GM21381 (cell line): Measurements from ENCODE around the gene MMP23B.

ENCODE experiments used
- ATAC-seq: cut with Tn5 transposase; IDR thresholded peaks from one replicate; pipeline ENCODE4 v1.9.1; 2021; ENCODE audit warnings: mild to moderate bottlenecking, moderate library complexity; ENCODE audit not compliant: unreplicated experiment

Gene MMP23B

DNA sequence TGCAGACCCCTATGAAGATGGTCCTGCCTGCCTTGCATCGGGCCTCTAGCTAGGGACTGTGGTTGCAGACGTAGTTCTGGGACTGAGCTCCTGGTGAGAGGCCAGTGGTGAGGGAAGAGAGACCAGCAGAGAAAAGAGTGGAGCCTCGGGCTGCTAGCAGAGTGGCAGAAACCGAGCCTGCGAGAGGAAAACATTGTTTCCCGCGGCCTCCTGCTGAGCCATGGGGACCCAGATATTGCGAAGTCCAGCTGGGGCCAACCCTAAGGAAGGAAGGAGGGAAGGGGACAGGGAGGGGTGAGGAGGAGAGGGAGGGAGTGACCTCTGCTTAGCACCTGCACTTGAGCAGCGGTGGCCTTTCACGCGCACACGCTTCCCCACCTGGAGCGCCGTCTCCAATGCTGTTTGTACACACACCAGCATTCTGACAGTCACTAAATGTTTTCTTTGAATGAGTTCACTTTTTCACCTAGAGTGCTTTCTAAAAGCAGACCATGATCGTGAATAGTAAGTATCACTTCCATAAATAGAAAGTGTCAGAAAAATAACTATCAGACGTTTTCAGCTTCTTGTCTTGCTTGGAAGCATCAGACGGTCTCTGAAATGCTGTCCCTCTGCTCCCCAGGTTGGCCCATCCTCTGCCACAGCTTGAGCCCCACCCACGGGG lies 29.5 kb upstream of the MMP23B start:
- no peak for ATAC-seq

DNA sequence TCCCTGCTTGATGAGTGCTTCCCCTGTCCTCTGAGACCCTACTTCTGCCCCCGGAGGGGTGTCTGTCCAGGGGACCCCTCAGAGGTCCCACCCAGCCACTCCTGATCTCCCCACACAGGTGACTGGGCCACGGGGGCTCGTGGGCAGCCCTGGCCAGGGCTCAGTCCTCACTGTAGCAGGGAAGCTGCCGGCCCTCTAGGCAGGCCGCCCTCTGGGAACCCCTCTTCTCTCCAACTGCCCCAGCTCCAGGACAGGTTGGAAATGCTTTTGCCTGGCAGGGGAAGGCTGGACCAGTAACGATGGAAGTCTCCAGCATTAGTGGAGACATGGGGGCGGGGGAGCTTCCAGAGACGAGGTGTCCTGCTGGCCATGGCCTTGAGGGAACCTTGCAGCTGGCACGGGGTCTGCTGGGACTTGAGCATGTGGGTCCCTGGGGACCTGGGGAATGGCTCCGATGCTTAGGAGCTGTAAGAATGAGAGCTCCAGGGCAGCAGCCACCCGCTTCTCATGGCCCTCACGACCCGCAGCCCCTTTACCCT lies 28.9 kb upstream of the MMP23B start:
- ATAC-seq: no peak

DNA sequence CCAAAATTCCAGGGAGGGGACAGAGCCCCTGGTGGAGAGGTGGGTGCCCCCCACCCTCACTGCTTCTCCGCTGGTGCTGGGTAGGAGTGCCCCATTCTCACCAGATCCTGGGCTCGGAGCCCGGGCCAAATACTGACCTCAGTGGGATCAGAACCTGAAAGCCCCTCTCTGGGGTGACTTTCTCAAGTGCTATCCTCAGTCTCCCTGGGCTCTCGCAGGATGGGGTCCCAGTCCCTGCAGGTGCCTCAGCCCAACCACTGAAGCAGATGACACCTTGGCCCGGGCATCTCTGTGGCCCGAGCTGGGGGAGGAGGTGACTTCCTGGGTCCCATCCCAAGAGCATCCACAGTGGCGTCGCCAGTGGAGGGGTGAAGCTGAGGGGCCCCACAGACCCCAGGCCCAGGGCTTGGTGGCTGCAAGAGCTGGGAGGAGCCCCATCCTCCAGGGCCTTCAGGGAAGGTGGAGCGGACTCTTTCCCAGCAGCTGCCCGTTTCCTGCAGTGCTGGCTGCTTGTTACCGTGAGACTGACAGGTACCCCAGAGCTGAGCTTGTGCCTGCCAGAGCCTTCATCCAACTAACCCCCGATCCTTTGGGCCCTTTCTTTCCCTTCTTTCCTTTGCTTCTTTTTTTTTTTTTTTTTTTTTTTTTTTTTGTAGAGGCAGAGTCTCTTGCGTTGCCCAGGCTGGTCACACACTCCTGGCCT lies 28.2 kb upstream of the MMP23B start:
- ATAC-seq: no peak

DNA sequence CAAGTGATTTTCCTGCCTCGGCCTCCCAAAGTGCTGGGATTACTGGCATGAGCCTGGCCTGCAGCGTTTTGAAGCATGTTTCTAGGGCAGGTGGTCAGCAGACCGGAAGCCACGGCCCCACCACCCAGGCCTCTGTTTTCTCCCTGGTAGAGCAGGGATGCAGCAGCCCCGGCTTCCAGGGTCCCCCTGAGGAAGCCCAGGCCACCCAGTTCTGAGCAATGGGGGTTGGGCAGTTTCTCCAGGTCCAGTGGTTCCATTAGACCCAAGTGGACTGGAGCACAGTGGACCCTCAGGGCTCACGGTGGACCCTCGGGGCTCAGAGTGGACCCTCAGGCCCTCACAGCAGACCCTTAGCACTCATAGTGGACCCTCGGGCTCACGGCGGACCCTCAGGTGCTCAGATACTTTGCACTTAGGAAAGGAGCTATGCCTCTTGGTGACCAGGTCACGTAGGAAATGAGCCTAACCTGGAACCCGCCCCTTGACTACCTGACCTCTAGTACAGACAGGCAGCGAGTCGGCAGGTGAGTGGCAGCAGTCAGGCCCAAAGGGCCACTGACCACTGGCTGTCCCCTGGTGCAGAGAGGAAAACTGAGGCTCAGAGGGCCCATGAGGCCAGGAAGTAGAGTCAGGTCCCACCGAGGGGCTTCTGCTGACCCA lies 27.5 kb upstream of the MMP23B start:
- ATAC-seq: no peak

DNA sequence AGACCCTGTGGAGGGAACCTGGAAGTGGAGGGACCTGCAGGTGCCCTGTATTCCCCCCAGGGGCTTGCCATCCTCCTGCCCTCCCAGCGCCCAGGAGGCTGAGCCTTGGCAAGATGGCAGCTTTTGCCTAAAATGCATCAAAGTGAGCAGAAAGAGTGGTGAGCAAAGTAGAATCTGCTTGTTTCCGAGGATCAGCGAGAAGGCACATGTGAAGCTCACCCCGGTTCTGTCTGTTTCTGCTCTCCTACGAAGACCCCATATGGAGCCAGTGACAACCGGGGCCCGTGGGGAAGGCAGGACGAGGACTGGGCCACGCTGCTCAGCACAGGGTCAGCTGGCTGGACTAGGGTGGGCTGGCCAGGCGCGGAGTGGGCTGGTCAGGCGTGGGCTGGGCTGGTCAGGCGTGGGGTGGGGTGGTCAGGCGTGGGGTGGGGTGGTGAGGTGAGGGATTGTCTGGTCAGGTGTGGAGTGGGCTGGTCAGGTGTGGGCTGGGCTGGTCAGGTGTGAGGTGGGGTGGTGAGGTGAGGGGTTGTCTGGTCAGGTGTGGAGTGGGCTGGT lies 26.9 kb upstream of the MMP23B start:
- no peak for ATAC-seq

DNA sequence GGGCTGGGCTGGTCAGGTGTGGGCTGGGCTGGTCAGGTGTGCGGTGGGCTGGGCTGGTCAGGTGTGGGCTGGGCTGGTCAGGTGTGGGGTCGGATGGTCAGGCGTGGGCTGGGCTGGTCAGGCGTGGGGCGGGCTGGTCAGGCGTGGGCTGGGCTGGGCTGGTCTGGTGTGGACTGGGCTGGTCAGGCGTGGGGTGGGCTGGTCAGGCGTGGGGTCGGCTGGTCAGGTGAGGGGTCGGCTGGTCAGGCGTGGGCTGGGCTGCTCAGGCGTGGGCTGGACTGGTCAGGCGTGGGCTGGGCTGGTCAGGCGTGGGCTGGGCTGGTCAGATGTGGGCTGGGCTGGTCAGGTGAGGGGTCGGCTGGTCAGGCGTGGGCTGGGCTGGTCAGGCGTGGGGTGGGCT lies 26.2 kb upstream of the MMP23B start:
- ATAC-seq: no peak

DNA sequence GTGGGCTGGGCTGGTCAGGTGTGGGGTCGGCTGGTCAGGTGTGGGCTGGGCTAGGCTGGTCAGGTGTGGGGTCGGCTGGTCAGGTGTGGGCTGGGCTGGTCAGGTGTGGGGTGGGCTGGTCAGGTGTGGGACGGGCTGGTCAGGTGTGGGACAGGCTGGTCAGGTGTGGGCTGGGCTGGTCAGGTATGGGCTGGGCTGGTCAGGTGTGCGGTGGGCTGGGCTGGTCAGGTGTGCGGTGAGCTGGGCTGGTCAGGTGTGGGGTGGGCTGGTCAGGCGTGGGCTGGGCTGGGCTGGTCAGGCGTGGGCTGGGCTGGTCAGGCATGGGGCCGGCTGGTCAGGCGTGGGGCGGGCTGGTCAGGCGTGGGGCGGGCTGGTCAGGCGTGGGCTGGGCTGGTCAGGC lies 25.7 kb upstream of the MMP23B start:
- no peak for ATAC-seq

DNA sequence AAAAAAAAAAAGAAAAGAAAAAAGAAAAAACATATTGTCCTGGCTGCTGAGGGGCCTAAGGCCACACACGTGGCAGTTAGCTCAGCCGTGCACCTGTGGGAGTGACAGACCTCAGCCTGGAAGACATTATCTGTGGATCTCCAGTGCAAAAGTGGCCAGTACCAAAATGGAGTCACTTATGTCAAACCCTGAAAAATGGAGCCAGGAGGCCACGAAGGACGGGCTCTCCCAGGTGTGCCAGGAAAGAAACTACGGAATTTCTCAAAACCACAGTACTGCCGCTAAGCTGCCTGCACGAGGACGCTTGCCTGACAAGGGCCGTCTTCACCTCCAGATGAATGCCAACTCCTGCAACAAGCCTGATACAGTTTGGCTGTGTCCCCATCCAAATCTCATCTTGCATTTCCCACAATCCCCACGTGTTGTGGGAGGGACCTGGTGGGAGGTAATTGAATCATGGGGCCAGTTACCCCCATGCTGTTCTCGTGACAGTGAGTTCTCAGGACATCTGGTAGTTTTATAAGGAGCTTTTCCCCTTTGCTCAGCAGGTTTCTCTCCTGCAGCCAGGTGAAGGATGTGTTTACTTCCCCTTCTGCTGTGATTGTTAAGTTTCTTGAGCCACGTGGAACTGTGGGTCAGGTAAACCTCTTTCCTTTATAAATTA lies 22.0 kb upstream of the MMP23B start:
- no peak for ATAC-seq

DNA sequence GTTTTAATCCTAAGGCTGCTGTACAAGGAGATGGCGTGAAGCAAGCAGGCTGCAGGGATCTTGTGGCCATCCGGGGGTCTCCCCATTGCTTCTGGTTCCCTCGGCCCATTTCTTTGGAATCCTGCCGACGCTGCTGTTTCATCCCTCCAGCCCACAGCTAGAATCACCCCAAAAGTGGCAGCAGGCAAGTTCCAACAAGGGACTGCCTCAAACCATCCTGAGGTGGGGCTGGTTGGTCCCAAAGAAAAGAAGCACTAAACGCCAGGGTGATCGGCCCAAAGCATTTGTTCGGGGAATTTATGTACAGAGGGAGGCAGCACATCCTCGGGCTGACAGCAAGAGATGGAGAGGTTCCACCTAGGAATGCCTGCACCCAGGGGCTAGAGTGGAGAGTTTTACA lies 21.2 kb upstream of the MMP23B start:
- ATAC-seq: no peak

DNA sequence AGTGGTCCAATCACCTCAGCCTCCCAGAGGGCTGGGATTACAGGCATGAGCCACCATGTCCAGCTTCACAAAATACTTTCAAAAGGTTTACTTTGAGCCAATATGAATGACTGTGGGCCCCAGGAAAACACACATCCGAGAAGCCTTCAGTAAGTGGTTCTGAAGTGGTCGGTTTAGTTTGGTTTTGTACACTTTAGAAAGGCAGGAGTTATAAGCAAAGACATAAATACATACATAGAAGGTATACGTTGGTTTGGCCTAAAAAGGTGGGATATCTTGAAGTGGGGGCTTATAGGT lies 19.9 kb upstream of the MMP23B start:
- no peak for ATAC-seq

DNA sequence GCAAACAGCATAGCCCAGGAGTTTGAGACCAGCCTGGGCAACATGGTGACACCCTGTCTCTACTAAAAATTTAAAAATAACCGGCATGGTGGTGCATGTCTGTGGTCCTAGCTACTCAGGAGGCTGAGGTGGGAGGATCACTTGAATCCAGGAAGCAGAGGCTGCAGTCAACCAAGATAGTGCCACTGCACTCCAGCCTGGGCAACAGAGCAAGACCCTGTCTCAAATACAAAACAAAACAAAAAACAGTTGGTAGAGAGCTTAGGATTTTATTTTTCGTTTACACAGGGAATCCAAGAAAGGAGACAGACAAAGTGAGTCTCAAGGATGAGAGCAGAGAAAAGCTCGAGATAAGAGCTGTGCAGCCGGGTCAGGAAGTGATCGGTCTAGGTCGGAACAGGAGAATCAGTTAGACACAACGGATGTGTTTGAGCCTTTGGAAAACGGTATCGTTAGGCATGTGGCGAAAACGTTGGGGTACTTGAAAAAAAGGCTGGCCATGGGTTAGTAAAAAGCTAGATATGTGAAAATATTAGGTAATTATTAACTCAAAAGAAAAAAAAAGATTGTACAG lies 18.4 kb upstream of the MMP23B start:
- ATAC-seq: no peak

DNA sequence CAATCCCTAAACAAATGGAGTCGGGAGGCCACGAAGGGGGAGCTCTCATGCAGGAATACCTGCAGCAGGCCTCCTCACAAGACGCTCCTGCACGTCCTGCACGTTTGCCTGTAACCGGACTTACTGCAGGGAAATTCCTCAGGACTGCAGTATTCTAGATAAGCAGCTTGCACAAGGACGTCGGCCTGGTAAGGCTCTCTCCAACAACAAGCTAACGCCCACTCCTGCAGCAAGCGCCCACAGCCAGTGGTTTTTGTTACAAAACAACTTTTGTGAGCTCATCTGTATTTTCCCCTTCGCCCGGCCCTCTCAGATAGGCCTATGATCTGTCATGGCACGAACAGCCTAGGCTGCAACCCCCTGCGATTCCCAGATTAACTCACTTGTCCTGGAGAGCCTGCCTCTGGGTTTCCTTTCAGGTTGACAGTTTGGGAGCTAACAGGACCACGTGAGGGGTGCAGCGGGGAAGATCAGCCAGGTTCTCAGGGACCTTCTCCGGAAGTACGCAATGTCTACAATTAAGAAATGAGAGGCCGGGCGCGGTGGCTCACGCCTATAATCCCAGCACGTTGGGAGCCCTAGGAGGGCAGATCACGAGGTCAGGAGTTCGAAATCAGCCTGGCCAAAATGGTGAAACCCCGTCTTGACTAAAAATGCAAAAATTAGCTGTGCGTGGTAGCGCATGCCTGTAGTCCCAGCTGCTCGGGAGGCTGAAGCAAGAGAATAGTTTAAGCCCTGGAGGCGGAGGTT lies 17.6 kb upstream of the MMP23B start:
- no peak for ATAC-seq

DNA sequence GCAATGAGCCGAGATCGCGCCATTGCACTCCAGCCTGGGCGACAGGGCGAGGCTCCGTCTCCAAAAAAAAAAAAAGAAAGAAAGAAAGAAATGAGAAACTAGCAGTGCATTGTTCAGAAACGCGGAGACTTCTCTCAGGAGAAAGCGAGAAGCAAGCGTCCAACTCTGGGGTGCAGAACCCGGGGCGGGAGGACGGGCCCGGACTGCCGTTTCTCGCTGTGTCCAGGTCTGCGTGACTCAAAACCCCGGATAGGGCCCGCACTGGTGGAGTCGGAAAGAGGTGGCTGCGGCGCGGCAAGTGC lies 17.1 kb upstream of the MMP23B start:
- no peak for ATAC-seq

DNA sequence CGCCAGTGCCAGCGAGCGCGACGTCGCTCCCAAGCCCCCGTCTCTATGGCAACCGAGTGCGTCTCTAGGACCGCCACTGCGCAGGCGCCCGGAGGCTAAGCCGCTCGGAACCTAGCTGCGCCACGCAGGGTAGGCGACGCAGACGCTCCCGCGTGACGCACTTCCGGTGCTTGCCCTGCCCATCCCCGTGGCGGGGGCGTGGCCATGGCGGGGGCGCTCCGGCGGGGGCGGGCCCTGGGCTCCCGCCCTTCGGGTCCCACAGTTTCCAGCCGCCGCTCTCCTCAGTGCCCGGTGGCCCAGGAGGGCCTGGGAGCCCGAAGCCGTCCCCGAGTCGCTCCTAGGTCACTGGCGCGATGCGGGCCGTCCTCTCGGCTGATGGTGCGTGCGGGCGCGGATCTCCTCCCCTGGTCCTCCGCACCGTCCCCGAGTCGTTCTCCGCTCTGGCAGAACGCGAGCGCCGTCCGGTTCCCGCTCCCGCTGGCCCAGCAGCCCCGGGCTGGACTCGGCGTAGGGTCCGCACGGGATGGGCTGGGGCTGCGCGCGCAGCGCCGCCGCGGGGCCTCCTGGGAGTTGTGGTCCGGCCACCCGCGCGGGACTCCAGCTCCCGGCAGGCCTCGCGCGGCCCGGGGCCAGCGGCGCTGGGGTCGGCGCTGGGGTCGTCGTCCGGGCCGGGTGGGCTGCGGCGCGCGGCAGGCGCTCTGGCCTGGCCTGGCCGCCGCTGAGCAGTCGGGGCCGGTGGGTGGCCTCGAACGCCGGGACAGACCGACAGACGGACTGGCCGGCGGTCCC lies 16.5 kb upstream of the MMP23B start, which contains the start of gene MIB2:
Gene MIB2 (plus strand): TSS at position 245 of the 789 bp plus-strand sequence. CDS start 7,953 bp downstream, outside the sequence.
- peak; percentile 81 for ATAC-seq

DNA sequence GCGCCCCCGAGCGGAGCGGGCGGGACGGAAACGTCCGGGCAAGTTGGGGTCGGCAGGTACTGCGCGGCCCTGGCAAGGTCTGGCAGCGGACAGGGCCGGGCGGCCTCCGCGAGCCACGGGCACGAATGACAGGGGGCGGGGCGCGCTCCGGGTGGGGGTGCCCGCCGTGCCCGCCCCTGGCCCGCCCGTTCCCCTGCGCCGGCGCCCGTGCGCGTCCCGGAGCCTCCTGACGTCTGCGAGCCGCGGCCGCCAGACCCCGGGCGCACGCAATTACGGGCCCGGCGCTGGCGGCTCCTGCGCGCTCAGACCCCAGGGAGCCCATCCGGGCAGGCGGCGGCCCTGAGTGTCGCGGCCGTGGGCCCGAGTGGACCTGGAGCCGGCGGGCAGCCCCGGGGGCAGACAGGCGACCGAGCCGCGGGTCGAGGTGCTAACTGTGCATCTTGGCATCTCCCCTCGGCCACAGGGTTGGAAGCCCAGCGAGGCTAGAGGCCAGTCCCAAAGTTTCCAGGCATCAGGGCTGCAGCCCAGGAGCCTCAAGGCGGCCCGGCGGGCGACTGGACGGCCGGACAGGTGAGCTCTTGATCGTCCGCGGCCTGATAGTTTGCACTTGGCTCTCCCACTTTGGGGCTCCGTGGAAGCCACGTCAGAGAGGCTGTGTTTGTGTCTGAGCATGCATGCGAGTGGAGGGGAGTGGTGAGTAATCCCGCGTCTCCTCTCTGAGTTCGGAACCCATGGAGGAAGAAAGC lies 15.8 kb upstream of the MMP23B start:
- ATAC-seq: peak; percentile 14

DNA sequence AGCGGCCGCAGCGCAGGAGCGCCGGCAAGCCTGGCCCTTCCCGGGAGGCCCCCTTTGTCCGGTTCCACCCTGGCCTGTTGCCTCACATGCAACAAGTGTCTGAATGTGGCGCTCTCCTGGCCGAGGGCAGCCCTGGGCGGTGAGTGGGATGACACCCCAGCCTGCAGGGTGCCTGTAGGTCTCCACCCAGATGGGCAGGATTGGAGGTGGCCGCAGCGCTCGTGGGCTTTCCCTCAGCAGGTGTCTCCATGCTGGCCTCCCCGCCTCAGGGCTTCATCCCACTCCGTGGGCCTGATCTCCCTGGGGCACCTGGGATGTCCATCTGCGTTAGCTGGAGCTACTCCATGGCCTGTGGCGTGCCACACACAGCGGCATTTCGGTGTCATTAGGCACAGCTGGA lies 15.1 kb upstream of the MMP23B start:
- no peak for ATAC-seq

DNA sequence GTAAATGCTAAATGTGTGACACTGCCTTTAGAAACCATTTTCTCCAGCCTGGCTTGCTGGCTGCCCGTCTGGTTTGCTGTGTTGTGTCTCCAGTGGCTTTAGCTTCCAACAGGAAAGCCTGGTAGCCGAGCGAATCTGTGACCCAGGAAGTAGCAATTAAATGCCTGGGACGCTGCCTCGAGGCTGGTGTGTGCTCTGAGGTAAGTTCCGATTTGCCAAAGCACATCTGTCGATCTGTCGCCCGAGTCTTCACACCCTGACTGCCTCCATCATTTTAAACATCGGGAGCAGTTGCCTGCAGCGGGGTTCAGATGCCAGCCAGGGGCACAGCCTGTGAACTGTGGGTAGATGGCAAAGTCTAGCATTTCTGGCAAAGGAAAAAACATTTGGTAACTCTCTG lies 14.5 kb upstream of the MMP23B start:
- ATAC-seq: no peak

DNA sequence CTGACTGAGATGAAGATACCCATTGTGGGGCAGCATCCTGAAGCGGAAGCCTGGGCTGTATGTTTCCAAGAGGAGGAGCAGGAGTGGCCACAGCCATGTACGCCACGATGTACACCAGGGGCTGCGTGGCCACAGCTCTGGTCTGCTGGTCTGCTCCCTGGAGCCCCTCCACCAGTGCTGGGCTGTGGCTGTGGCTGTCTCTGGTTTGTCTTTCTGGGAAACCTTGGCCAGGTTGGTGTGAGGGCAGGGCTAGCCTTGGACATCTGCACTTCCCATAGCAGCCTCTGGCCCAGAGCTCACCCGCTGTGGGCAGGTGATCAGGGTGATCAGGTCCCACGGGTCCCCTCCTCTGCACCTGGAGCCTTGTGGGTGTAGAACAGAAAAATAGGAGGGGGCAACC lies 14.0 kb upstream of the MMP23B start:
- ATAC-seq: no peak
